Colonic mucosa (tissue), 4 donors: ENCODE results near the gene RFX2. TPM values are rescaled to one million over a fixed set of nuclear protein-coding genes. Genes with fewer than 3 reads are reported as not detected.

ENCODE experiments used
- DNase-seq: peaks from one replicate; pipeline ENCODE4 v3.0.0-alpha.2; 2020
- H3K27ac ChIP-seq: fragments of 200-600 bp; one replicate; pipeline ENCODE4 v1.8.0; 2021
- H3K27me3 ChIP-seq: fragments of 200-600 bp; one replicate; pipeline ENCODE4 v1.8.0; 2021
- H3K36me3 ChIP-seq: fragments of 200-600 bp; one replicate; pipeline ENCODE4 v1.8.0; 2021
- H3K4me1 ChIP-seq: fragments of 200-600 bp; one replicate; pipeline ENCODE4 v1.8.0; 2021; ENCODE audit warnings: mild to moderate bottlenecking
- H3K4me3 ChIP-seq: fragments of 200-600 bp; one replicate; pipeline ENCODE4 v1.8.0; 2021
- H3K9ac ChIP-seq, 2 donors: one replicate each; pipeline ENCODE4 v1.7.0; 2013; ENCODE audit warnings: control low read depth in 2 of 2, low read depth in 2 of 2, low read length in 2 of 2
- H3K9me3 ChIP-seq: fragments of 200-600 bp; one replicate; pipeline ENCODE4 v1.8.0; 2021
- CTCF ChIP-seq: fragments of 200-600 bp; IDR thresholded peaks from one replicate; pipeline ENCODE4 v1.8.0; 2022; ENCODE audit warnings: antibody characterized with exemption, mild to moderate bottlenecking
- intact Hi-C: fragments of 100-400 bp; cut with DNase I; formaldehyde crosslinking; loops from one replicate; pipeline ENCODE4 v1.14.1; 2022
- total RNA-seq, 2 donors: library from RNA; stranded (reverse); fragmentation: NEBNext Ultra II Directional in 1 of 2; extraction: Animal tissue kit (Norgen Biotek cat#: 25700) in 1 of 2; gene quantifications; one replicate each; pipeline ENCODE4 v1.2.1, GENCODE V29; 2021
- donor health status: healthy.
- donor health status: DM: no; HTN: no; CAD: no.
- donor health status: DM: no; HTN: no; CAD: no.

The RFX2 gene
- total RNA-seq, 2 donors from 2014 or later, result 6.2 to 7.3 TPM

GRCh38 chr19:6125571-6125989 lies 15.3 kb upstream of the RFX2 start:
- no peak overlapping the region for H3K27ac ChIP-seq
- H3K4me3 ChIP-seq, result no peak overlapping the region
- peak; percentile 69 for DNase-seq
- H3K9ac ChIP-seq, result no peak overlapping the region
- peak; percentile 98 for TF ChIP-seq CTCF
- H3K27me3 ChIP-seq, result no peaks in the 10 kb centered on the region
- H3K36me3 ChIP-seq, result no peaks in the 10 kb centered on the region
- H3K9me3 ChIP-seq, result no peaks in the 10 kb centered on the region
- intact Hi-C loops, result loop anchor here (1.0 kb wide), 1 partner anchor 77 kb away; no protein-coding TSS in a partner anchor
- no peaks in the 10 kb centered on the region for H3K4me1 ChIP-seq

GRCh38 chr19:6119031-6119430 lies 8.7 kb upstream of the RFX2 start:
- no peaks in the 10 kb centered on the region for H3K36me3 ChIP-seq
- H3K9me3 ChIP-seq, result no peaks in the 10 kb centered on the region
- H3K9ac ChIP-seq, result no peak overlapping the region
- no peak overlapping the region for H3K4me3 ChIP-seq
- TF ChIP-seq CTCF, result no peak
- no peaks in the 10 kb centered on the region for H3K4me1 ChIP-seq
- intact Hi-C loops, result no loop called here
- H3K27me3 ChIP-seq, result no peaks in the 10 kb centered on the region
- H3K27ac ChIP-seq, result no peak overlapping the region
- no peak for DNase-seq

GRCh38 chr19:6118043-6118442 lies 7.7 kb upstream of the RFX2 start:
- intact Hi-C loops, result no loop called here
- H3K27ac ChIP-seq, result no peak overlapping the region

GRCh38 chr19:6117534-6117933 lies 7.2 kb upstream of the RFX2 start:
- no peak overlapping the region for H3K9ac ChIP-seq
- intact Hi-C loops, result no loop called here
- H3K4me1 ChIP-seq, result no peaks in the 10 kb centered on the region
- no peak overlapping the region for H3K27ac ChIP-seq
- H3K4me3 ChIP-seq, result no peak overlapping the region
- no peaks in the 10 kb centered on the region for H3K27me3 ChIP-seq
- no peaks in the 10 kb centered on the region for H3K36me3 ChIP-seq
- no peak for DNase-seq
- TF ChIP-seq CTCF, result no peak
- H3K9me3 ChIP-seq, result no peaks in the 10 kb centered on the region

More at GRCh38 chr19:6118043-6118442, 7.7 kb upstream of the RFX2 start:
- no peaks in the 10 kb centered on the region for H3K27me3 ChIP-seq
- no peak for TF ChIP-seq CTCF
- DNase-seq, result no peak
- H3K4me3 ChIP-seq, result no peak overlapping the region
- no peaks in the 10 kb centered on the region for H3K4me1 ChIP-seq
- no peak overlapping the region for H3K9ac ChIP-seq
- no peaks in the 10 kb centered on the region for H3K9me3 ChIP-seq
- H3K36me3 ChIP-seq, result no peaks in the 10 kb centered on the region

GRCh38 chr19:6116749-6117430 lies 6.6 kb upstream of the RFX2 start:
- Histone ChIP-seq H3K9me3 (no peaks in the 10 kb centered on the region), H3K9ac (no peak overlapping the region), H3K27me3 (no peaks in the 10 kb centered on the region), H3K27ac (no peak overlapping the region), H3K36me3 (no peaks in the 10 kb centered on the region), H3K4me3 (no peak overlapping the region), H3K4me1 (no peaks in the 10 kb centered on the region)
- intact Hi-C loops, result no loop called here
- no peak for DNase-seq
- TF ChIP-seq CTCF, result no peak
